ENCODE results near the gene DNAJC1.

GRCh38 chr10:21975378-21975990 is 28.0 kb downstream of the DNAJC1 start:
- TF ChIP-seq YY1 (IDR thresholded peaks at IDR 0.05; ENCODE audit: low read depth): no peak
- no peak for TF ChIP-seq MAX (IDR thresholded peaks at IDR 0.05)
- no peak for TF ChIP-seq FOXM1 (IDR thresholded peaks at IDR 0.05; ENCODE audit: borderline replicate concordance, low read depth)
- no peak for TF ChIP-seq TAF1 (IDR thresholded peaks at IDR 0.05; ENCODE audit: low read depth)
- no peak for TF ChIP-seq NFIC (IDR thresholded peaks at IDR 0.05)
- TF ChIP-seq REST (IDR thresholded peaks at IDR 0.05; ENCODE audit: low read depth): no peak
- no peak for TF ChIP-seq CREB1 (IDR thresholded peaks at IDR 0.05; ENCODE audit: low read depth)
- no peak for TF ChIP-seq EGR1 (IDR thresholded peaks at IDR 0.05)
- TF ChIP-seq RAD21 (IDR thresholded peaks at IDR 0.05; ENCODE audit: low read depth): no peak
- no peak for TF ChIP-seq EP300 (IDR thresholded peaks at IDR 0.05; ENCODE audit: borderline replicate concordance)
- no peak for TF ChIP-seq TEAD4 (IDR thresholded peaks at IDR 0.05)

All from Ishikawa (cell line).